NCI-H1417 (cell line): ENCODE measurements around the gene LCN15.

Experiments used
- DNase-seq, 3 experiments: peaks; one replicate each; lab custom pipeline; 2025; lab: John Stamatoyannopoulos, UW

LCN15 gene

DNA sequence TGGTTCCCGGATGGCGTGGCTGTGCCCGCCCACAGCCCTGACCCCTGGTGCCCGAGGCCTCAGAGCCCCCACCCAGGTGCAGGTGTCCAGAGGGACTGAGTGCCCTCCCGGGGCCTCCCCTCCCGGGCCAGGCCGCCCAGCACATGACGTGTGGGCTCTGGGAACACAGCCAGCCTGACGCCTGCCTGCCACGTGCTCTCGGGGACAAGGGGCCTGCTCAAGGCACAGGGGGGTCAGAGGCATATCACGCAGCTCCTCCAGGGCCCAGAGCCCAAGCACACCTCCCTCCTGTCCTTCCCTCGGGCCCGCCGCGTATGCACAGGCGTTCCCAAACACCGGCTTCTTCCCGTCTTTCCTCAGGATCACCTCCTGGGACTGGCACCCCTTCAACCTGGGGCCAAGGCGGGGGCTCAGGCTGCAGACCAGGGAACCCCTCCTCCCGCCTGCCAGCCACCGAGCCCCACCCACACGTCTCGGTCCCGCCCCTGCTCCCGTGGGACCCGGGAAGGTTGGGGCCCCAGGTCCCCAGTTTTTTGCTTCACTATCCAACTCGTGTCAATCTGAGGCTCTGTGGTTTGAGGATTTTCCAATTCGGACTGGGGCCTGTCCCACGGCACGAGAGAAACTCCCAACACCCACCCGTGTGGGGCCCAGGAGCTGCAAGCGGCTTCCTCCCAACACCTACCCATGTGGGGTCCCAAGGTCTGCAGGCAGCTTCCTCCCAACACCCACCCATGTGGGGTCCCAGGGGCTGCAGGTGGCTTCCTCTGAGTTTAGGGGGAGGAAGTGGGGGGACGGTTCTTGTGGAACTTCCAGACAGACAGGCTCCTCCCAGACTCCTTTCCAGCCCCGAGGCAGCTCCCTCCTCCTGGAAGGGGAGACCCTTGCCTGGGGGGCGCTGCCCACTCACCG lies 23.1 kb downstream of the LCN15 start:
- peak in 1 of 3 experiments; percentile 37 for DNase-seq

DNA sequence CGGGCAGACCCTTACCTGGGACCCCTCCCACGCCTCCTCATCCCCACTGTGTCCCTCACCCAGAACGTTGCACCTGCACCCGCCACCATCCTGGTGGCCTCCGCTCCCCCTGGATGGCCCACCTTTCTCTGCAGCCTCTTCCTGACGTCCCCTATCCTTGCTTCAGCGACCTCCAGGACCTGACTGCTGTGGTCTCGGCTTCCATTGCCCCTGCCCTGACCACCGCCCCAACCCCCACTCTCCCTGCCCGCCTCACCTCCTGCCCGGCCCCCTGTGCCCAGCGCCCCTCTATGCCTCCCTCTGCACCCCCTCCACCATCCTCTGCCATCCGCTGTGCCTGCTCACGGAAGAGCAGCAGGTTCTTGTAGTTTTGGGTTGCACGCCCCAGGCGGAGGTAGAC lies 23.8 kb downstream of the LCN15 start:
- no peak for DNase-seq

DNA sequence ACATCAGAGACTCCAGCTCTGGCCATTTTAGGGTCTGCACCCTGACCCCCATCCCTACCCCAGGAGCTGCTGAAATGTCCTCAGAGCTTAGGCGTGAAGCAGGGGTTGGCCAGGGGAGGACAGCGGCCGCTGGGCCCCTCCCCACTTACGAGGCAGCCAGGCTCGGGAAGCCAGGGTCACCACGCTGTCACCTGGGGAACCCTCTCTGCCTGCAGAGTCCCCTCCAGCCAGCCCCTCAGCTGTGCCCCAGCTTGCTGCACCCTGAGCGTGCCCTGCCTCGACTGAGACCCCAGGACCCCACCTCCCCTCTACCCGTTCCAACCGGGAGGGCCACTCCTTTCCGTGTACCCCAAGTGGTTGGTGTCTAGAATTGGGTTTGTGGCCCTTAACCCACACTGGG lies 24.2 kb downstream of the LCN15 start:
- DNase-seq: no peak

DNA sequence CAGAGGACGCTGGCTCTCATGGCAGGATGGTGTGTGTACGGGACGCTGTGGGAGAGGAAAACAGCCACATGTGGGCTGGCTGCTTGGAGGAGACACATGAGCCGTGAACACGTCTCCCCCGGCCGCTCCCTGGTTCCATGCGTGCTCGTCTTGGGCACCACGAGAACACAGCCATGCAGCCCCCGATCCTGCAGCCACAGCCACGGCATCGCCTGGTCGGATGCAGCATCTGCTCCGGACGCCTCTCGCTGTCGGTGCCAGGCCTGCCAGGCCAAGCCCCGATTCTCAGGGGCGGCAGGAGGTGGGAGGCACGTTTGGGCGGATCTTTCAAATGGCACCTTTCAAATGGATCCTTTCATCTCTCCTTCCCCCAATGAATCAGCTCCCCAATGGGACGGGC lies 24.8 kb downstream of the LCN15 start:
- no peak for DNase-seq

DNA sequence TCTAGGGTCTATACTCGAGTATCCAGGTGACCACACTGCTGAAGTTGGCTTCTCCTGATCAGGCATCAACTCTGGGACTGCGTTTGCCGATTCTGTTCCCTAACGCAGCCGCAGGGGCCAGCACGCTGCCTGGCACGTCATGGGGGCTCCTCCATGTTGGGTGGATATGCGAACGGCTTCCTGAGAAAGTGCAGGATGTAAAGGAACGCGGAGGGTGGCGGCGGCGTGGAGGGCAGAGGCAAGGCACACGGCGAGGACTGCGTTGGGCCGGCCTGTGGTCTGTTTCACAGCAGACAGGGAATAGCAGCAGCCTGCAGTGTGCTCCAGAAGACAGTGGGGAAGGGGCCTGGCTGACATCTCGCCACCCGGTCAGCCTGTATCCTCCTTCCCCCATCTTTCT lies 25.4 kb downstream of the LCN15 start:
- no peak for DNase-seq

DNA sequence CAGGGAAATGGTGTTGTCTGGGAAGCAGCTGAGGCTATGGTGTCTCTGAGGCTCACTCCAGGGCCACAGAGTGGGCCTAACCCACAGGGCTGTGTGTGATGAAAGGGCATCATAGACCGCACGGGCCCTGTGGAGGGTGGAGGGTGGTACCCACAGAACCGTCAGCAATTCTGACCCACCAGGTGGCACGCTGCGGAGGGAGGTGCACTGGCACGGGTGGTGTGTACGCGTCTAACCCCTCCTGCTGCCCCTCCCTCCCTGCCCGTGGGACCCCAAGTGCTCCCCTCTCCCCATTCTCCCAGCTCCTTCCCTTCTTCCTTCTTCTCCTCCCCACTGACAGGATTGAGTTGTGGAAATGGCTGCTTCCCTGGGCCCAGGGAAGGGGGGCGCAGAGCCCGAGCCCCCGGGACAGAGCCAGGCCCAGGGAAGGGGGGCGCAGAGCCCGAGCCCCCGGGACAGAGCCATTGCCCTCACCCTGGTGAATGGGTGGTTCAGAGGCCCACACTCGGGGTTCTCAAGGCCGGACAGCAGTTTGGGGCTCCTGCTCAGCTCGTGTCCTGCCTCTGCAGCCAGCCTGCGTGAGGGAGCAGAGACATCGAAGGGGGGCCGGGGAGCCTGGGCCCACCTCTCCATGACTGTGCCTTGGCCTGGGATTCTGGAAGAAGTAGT lies 28.4 kb downstream of the LCN15 start:
- DNase-seq: no peak

DNA sequence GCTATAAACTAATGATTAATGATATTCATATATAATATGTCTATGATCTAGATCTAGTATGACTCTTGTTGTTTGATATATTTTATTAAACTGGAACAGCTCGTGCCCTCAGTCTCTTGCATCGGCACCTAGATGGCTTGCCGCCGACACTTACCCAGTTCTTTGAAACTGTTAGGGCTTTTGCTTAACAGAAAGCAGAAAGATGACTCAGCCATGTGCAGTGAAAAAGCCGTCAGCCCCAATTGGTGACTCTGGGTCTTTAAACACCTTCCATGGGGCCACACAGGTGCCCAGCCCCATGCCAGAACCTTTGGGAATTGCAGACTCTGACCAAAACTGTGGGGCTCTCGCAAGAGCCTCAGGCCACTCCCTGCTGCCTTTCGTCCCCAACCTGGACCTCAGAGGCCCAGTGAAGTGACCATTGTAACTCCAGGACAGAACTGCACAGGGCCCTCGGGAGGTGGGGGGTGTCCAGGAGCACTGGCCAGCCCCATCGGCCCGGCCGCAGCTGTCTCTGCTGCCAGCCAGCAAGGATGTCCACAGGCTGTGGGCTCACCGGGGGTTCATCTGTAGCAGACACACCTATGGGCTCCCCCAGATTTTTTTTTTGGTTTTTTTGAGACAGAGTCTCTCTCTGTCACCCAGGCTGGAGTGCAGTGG lies 29.4 kb downstream of the LCN15 start:
- no peak for DNase-seq

DNA sequence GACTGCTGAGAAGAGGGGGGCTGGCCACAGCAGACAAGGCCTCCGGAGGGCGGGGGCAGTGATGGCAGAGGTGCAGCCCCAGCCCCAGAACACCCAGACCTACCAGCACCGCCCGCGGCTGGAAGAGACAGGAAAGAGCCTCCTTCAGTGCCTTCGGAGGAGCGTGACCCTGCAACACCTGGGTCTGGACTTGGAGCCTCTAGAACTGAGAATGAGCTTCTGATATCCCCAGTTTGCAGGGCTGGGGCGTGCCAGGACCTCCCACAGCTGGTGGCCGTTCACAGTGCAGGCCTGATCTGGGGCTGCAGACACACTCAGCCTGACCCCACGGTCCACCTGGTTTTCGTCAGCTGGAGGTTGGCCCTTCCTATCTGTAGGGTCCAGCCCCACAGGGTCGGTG lies 30.7 kb downstream of the LCN15 start:
- DNase-seq: no peak

DNA sequence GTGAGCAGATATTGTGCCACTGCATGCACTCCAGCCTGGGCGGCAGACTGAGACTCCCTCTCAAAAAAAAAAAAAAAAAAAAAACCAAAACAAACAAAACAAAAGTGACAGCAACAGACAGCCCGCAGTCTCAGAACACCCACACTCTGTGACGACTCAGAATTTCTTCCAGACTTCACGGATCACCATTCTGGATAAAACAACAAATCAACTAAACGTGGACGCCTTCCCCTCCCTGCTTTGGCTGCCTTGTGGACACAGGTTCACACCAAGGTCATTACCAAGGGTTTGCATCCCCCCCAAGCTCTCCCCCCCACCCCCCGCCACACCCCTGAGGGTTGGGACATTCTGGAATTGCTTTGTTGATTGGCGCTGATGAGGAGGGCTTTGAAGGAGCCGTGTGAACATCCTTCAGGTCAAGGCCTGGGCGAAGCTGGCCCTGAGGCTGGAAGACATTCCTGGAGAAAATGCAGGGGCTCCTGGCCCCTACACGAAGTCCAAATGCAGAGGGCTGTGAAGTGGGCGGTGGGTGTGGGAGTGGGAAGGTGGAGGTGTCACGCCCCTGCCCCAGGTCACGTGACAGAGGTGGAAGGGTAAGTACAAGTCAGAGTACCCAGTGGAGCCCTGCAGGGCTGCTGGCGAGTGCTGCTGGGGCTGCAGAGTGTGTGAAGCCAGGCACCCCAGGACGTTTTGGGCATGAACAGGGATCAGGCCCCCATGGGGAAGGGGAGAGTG lies 31.7 kb downstream of the LCN15 start:
- no peak for DNase-seq

DNA sequence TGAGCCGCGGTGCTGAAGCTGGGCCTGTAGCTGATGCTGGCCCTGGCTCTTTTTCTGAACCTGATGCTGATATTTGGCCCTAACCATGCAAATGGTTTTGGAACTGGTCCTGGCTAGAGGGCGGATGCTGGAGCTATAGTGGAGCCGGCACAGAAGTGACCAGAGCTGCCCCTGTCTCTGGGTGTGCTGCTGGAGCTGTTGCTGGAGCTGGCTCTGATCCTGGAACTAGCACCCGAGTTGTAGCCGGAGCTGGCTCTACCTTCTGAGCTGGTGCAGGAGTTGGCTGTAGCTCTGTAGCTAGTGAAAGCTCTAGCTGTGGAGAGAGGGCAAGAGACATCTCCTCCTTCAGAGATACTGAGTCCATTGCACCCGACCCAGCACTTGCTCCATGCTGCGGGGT lies 34.4 kb downstream of the LCN15 start:
- no peak for DNase-seq

DNA sequence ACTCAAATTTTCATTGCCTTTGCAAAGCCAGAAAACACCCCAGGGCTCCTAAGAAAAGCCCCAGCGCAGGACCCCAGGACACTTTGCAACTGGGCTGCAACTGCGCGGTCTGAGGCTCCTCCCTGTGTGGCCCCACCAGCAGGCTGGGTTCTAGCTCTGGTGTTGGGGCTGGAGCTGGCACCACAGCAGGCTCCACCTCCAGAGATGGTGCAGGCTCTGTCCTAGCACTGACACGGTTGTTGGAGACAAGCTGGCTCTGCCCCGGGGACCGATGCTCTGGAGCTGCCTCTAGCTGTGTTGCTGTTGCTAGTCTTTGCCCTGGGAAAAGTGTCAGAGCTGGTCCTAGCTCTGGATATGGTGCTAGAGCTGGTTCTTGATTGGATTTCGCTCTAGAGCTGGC lies 35.2 kb downstream of the LCN15 start:
- no peak for DNase-seq

DNA sequence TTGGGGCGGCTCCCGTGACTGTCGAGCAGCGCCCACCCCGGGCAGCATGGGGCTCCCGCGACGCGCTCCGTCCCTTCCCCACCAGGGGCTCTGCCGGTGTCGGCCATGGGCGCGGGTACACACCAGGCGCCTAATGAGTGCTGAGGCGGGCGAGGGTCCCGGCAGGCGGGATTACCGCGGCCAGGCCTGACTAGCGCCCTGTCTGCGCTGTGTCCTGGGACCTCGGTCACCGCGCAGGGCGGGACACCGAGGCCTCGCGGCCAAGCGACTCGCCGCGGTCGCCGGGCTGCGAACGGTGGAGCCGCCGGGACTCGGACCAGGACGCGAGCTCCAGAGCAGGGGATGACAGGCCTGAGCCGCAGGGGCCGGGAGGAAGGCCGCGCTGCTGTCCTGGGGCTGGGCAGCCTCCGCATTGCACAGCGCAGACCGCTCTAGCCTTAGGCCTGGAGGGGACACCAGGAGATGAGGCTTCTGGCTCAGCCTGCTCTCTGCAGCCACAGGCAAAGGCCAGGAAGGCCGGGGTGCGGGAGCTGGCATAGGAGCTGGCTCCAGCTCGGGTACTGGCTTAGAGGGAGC lies 35.7 kb downstream of the LCN15 start:
- DNase-seq: peak in 2 of 3 experiments; percentile 62

DNA sequence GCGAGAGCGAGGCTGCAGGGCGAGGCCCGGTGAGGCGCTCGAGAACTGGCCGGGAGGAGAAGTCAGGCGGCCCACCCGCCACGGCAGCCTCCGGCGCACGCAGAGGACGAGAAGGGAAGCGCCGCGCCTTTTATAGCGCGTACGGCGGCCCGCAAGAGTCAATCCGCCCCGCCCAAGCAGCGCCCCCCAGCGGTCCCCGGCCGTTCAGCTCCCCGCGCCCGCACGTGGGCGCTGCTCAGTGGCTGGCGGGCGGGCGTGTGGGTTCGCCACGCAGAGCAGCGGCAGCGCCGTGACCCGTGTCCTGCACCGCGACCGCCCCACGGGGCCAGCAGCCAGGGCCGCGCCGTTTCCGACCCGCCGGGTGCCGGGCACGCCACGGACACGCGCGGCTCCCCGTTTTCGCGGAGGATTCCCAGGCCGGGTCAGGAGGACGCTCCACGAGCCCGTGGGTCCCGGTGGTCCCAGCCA lies 36.2 kb downstream of the LCN15 start:
- DNase-seq: peak; percentile 78 to 92 (median 90)

DNA sequence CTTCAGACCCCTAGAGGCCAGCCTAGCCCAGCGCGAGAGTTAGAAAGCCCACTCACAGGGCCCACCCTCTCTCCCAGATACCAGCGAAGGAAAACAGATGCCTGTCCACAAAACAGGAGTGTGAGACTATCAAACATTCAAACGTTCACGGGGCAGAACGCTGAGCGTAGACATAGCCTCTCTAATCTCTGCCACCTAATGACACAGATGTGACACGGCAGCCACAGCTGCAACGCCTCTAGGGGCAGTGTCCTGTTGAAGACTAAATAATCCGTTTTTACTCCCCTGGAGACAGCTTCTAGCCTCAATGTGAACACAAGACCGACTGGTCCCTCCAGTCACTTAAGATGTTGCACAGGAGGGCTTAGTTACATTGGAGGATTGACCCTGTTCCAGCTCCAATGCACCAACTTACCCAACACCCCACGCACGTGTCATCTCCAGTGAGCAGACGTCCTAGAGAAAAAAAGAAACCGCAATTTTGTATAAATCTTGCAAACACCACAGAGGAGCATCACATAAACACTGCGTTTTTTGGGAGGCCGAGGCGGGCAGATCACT lies 37.6 kb downstream of the LCN15 start:
- DNase-seq: peak in 1 of 3 experiments; percentile 25

DNA sequence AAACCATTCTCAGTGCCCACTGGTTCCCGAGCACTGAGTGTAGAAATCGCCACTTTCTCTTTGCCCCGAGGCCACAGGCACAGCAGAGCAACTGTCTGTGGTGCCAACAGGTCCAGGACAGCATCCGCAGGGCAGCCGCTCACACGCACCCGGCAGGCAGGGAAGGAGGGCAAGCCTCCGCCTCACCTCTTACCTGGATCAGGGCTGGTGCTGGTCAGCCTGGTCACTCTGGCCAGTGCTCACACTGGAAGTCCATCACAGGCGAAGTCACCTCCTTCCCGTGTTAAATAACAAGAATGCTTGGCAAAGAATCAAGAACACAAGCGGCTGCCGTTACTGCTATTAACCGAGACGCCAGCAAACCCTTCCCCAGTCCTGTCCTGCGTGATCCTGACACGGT lies 38.2 kb downstream of the LCN15 start:
- no peak for DNase-seq

DNA sequence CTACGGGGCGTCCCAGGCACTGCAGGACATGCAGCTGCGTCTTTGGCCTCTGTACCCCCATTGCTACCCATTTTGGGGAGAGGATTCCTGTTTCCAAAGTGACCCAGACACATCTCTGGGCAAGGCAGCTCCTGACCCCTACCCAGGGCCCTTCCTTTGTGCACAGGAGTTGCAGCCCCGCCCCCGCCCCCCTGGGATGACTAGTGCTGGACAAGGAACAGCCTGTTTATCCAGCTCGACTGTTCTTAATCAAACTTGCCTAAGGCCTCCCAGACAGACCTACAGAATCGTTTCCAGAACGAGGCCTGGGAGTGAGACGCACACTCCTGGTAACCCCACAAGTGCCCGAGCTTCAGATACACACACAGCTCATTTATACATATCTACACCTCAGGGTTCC lies 38.7 kb downstream of the LCN15 start:
- no peak for DNase-seq

DNA sequence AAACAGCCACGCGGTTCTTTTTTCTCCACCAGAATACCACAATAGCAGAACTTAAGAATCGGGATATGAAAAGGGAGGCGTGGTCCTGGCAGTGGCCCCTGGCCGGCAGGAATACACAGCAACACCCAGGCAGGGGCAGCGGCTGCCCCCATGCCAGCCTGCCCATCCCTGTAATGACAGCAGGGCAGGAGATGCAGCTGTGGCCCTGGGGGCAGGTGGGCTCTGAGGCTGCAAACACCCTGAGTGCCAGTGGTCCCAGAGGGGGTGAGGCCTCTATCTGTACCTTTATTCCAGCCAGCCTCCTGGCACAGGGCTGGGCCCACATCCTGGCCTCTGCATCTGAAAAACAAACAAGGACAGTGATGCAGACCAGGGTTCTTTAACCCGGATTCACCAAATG lies 39.5 kb downstream of the LCN15 start:
- DNase-seq: no peak

DNA sequence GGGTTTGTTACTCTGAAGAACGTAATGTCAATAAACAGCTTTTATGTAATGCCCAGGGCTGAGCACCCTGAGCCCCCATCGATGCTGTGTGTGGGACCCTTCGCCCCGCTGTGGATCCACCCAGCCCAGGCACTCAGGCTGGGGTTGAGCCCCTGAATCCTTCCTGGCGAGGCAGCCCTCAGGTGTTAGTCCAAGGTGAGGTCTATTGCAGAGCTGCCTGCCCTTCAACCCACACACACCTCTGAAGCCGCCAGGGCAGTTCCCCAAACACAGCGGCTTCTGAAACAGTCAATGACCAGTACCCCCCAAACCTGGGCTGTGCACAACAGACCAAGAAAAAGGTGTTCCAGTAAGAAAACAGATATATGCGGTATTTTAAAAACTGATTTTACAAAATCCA lies 40.3 kb downstream of the LCN15 start:
- no peak for DNase-seq

DNA sequence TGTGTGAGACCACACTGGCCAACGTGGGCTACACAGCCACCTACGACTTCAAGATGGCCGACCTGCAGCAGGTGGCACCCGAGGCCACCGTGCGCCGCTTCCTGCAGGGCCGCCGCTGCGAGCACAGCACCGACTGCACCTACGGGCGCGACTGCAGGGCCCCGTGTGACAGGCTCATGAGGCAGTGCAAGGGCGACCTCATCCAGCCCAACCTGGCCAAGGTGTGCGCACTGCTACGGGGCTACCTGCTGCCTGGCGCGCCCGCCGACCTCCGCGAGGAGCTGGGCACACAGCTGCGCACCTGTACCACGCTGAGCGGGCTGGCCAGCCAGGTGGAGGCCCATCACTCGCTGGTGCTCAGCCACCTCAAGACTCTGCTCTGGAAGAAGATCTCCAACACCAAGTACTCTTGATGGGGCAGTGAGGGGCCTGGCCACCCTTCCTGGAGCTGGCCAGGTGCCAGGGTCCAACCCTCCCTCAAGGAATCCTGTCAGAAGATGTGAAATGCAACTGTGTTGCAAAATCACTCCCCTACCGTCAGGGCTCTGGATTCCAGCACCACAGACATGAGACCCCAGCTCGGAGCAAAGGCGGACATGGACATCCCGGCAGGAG lies 40.8 kb downstream of the LCN15 start:
- DNase-seq: no peak

DNA sequence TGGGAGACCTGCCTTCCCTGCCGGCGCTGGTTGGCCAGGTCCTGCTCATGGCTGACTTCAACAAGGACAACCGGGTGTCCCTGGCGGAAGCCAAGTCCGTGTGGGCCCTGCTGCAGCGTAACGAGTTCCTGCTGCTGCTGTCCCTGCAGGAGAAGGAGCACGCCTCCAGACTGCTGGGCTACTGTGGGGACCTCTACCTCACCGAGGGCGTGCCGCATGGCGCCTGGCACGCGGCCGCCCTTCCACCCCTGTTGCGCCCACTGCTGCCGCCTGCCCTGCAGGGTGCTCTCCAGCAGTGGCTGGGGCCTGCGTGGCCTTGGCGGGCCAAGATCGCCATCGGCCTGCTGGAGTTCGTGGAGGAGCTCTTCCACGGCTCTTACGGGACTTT lies 41.4 kb downstream of the LCN15 start:
- no peak for DNase-seq
